ENCODE data around the gene KCTD20.

DNA sequence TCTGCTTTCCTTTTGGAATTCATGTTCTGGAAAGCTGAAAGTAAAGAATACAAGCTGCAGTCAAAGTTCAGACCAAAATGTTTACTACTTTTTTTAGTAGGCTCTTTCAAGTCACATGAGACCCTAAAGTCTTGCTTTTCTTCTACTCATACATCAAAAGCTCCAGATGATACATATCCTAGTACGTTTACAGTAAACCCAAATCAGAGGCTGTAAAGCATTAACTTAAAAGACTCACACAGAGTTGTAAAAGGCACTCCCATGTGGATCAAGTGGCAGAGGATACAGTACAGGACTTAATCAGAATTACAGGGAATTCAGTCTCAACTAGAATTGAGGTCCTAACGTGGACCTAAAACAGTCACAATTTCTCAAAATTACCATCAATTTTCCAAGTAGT, 63.8 kb downstream of the KCTD20 start:
- TF ChIP-seq CTCF (IDR thresholded peaks at IDR 0.05) (no peak), EP300 (IDR thresholded peaks at IDR 0.05) (no peak), POLR2A (IDR thresholded peaks at IDR 0.05; ENCODE audit: low read depth) (no peak), POLR2AphosphoS5 (IDR thresholded peaks at IDR 0.05) (no peak)
